HEK293T (cell line): ENCODE measurements around the gene LPIN3.

ENCODE experiments used
- CTCF ChIA-PET: fragments of 350-600 bp; formaldehyde crosslinking; extraction: SDS; loops from one replicate; lab custom pipeline; 2021; ENCODE audit warnings: antibody characterized with exemption, inconsistent platforms; lab: Yijun Ruan, JAX
- POLR2A ChIA-PET: fragments of 350-600 bp; formaldehyde crosslinking; extraction: SDS; loops from one replicate; lab custom pipeline; 2020; ENCODE audit warnings: antibody characterized with exemption, inconsistent platforms; lab: Yijun Ruan, JAX
- DNase-seq: peaks from one replicate; pipeline ENCODE4 v3.0.0; 2012; ENCODE audit warnings: mixed read lengths; ENCODE audit errors: extremely low spot score
- ARNT ChIP-seq: fragments of 450-650 bp; IDR thresholded peaks from 2 replicates; pipeline ENCODE4 v1.6.1; 2017; ENCODE audit warnings: mild to moderate bottlenecking
- BHLHE40 ChIP-seq: fragments of 450-650 bp; IDR thresholded peaks from 2 replicates; pipeline ENCODE4 v1.6.1; 2016; ENCODE audit warnings: mild to moderate bottlenecking, moderate library complexity, borderline replicate concordance
- CTBP1 ChIP-seq: fragments of 450-650 bp; IDR thresholded peaks from 2 replicates; pipeline ENCODE4 v1.6.1; 2016; ENCODE audit warnings: borderline replicate concordance
- ELF4 ChIP-seq: fragments of 450-650 bp; IDR thresholded peaks from 2 replicates; pipeline ENCODE4 v1.6.1; 2017; ENCODE audit warnings: antibody characterized with exemption
- FOXA1 ChIP-seq: fragments of 450-650 bp; IDR thresholded peaks from 2 replicates; pipeline ENCODE4 v1.6.1; 2016; ENCODE audit warnings: mild to moderate bottlenecking
- FOXK2 ChIP-seq: fragments of 450-650 bp; IDR thresholded peaks from 2 replicates; pipeline ENCODE4 v1.6.1; 2016; ENCODE audit warnings: mild to moderate bottlenecking
- FOXM1 ChIP-seq: fragments of 450-650 bp; IDR thresholded peaks from 2 replicates; pipeline ENCODE4 v1.6.1; 2017; ENCODE audit warnings: mild to moderate bottlenecking, borderline replicate concordance
- HDGF ChIP-seq: fragments of 450-650 bp; IDR thresholded peaks from 2 replicates; pipeline ENCODE4 v1.6.1; 2017; ENCODE audit warnings: antibody characterized with exemption, borderline replicate concordance
- L3MBTL2 ChIP-seq: fragments of 450-650 bp; conservative IDR thresholded peaks from 2 replicates; pipeline ENCODE4 v1.6.1; 2016; ENCODE audit warnings: mild to moderate bottlenecking
- LEF1 ChIP-seq: fragments of 450-650 bp; IDR thresholded peaks from 2 replicates; pipeline ENCODE4 v1.6.1; 2017; ENCODE audit warnings: mild to moderate bottlenecking, borderline replicate concordance
- NFRKB ChIP-seq: fragments of 450-650 bp; IDR thresholded peaks from 2 replicates; pipeline ENCODE4 v1.6.1; 2016; ENCODE audit warnings: mild to moderate bottlenecking, moderate library complexity
- PKNOX1 ChIP-seq: fragments of 450-650 bp; IDR thresholded peaks from 2 replicates; pipeline ENCODE4 v1.6.1; 2016
- SP1 ChIP-seq: fragments of 450-650 bp; IDR thresholded peaks from 2 replicates; pipeline ENCODE4 v1.6.1; 2017
- SUZ12 ChIP-seq: fragments of 450-650 bp; IDR thresholded peaks from 2 replicates; pipeline ENCODE4 v1.6.1; 2016; ENCODE audit warnings: mild to moderate bottlenecking
- TARDBP ChIP-seq: fragments of 450-650 bp; IDR thresholded peaks from 2 replicates; pipeline ENCODE4 v1.6.1; 2016
- ZNF384 ChIP-seq: fragments of 450-650 bp; IDR thresholded peaks from 2 replicates; pipeline ENCODE4 v1.6.1; 2016

Gene LPIN3

GRCh38 chr20:41382791-41383305 is 42.2 kb downstream of the LPIN3 start:
- TF ChIP-seq CTBP1 (no peak), ELF4 (no peak), LEF1 (no peak), SUZ12 (no peak), SP1 (no peak), L3MBTL2 (no peak), FOXM1 (no peak), HDGF (no peak), ZNF384 (no peak), ARNT (no peak), TARDBP (no peak), FOXA1 (no peak), FOXK2 (no peak), NFRKB (no peak), PKNOX1 (no peak), BHLHE40 (no peak)
- no peak for DNase-seq
- CTCF ChIA-PET, result no interaction called here
- POLR2A ChIA-PET, result no interaction called here

DNA sequence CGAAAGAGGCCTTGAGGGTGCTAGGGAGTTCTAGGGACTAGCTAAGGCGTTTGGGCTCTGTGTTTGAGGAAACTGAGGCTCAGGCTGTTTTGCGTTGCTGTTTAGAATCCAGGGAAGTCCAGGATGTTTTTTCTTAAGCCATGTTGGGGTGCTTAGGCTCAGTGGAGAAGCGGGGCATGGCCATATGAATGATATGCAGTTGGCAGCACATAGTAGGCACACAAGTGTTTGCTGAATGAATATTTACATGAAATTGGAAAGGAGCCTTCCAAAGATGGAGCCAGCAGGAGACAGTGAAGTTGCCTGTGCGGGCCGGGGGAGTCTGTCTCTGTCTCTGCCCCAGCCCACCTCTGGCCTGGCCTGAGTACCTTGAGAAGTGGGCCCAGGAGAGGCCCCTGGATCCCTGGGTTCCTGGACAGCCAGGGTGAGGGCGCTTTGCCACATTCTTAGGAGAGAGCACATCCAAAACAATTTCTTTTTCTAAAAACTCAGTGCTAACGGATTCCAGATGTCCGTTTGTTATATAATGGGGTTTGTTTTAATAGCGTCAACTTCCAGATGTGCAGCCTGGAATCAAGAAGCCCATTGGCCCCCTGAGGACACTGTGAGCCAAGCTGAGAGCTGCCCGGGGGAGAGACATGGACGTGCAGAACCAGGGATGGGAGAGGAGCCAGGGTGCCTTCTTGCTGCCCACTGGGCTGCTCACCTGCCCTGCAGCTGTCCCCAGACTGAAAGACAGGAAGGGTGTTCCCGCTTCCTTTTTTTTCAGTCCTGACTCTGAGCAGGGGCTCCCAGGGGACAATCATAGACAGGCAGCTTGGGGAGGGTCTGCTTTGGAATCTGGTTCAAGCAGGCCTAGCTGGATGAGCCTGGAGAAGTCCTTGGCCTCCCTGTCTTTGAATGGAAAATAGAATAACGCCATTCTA is 46.1 kb downstream of the LPIN3 start:
- CTCF ChIA-PET, result interaction anchor here (1.0 kb wide), 1 partner anchor 28 kb away, joined by 3 read pairs; no protein-coding TSS in a partner anchor
- POLR2A ChIA-PET, result no interaction called here
- TF ChIP-seq CTBP1, result no peak
- no peak for TF ChIP-seq PKNOX1
- no peak for TF ChIP-seq FOXK2
- TF ChIP-seq TARDBP, result no peak
- TF ChIP-seq ARNT, result no peak
- TF ChIP-seq NFRKB, result no peak
- TF ChIP-seq HDGF, result no peak
- TF ChIP-seq BHLHE40, result no peak
- no peak for TF ChIP-seq ZNF384
- no peak for TF ChIP-seq FOXM1
- no peak for TF ChIP-seq LEF1
- TF ChIP-seq ELF4, result no peak
- TF ChIP-seq L3MBTL2, result no peak
- TF ChIP-seq SP1, result no peak
- no peak for TF ChIP-seq FOXA1
- no peak for TF ChIP-seq SUZ12
- no peak for DNase-seq

DNA sequence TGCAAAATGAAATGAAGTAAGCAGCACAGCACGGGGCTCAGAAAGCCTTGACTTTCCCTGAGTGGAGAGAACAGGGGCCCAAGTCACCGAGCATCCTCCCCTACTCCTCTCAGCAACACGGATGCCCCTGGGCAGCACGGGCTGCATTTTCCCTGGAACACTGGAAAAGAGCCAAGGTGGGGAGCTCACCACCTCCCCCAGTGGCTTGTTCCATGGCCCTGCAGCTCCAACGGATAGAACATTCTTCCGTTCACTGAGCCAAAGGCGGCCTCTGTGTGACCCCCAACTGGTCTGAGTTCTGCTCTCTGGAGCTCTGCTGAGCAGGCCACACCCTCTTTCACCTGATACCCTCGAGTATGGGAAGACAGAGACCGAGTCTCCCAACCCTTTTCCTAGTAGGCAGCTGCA is 46.8 kb downstream of the LPIN3 start:
- no peak for DNase-seq
- no peak for TF ChIP-seq BHLHE40
- no peak for TF ChIP-seq LEF1
- TF ChIP-seq HDGF, result no peak
- no peak for TF ChIP-seq ZNF384
- no peak for TF ChIP-seq CTBP1
- CTCF ChIA-PET, result interaction anchor here (1.0 kb wide), 1 partner anchor 29 kb away, joined by 3 read pairs; no protein-coding TSS in a partner anchor
- POLR2A ChIA-PET, result no interaction called here

DNA sequence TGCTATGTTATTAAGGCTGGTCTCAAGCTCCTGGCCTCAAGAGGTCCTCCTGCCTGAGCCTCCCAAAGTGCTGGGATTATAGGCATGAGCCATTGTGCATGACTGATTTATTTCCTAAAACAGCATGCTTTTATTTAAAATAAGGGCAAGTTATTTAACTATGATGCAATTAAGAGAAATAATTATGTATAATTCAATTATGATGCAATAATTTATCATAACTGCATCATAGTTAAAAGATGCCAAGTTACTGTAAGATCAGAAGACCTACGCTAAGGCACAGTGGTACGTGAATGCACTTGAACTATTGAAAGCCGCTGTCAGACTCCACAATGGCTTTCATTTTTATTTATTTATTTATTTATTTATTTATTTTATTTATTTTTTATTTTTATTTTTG is 50.3 kb downstream of the LPIN3 start:
- no peak for DNase-seq
- TF ChIP-seq SP1 (no peak), ARNT (no peak), CTBP1 (no peak), SUZ12 (no peak), ELF4 (no peak), NFRKB (no peak), L3MBTL2 (no peak), ZNF384 (no peak), PKNOX1 (no peak), FOXM1 (no peak), HDGF (no peak)
- ChIA-PET CTCF (no interaction called here), POLR2A (no interaction called here)

GRCh38 chr20:41391587-41392001 is 51.0 kb downstream of the LPIN3 start:
- CTCF ChIA-PET, result no interaction called here

More at GRCh38 chr20:41391587-41392001, 51.0 kb downstream of the LPIN3 start:
- TF ChIP-seq TARDBP, result no peak
- TF ChIP-seq NFRKB, result no peak
- no peak for TF ChIP-seq FOXM1
- no peak for TF ChIP-seq PKNOX1
- TF ChIP-seq ELF4, result no peak
- no peak for TF ChIP-seq SP1
- no peak for TF ChIP-seq L3MBTL2
- no peak for TF ChIP-seq BHLHE40
- no peak for TF ChIP-seq ARNT
- TF ChIP-seq LEF1, result no peak
- no peak for TF ChIP-seq FOXK2
- TF ChIP-seq CTBP1, result no peak
- TF ChIP-seq SUZ12, result no peak
- TF ChIP-seq FOXA1, result no peak
- no peak for TF ChIP-seq ZNF384
- TF ChIP-seq HDGF, result no peak
- POLR2A ChIA-PET, result no interaction called here
- DNase-seq, result no peak
